NOMO-1 treated with dmso at 0.1 percent for 144 hours (cell line): Measurements from ENCODE around the gene GNAT3.

Experiments
- DNase-seq: peaks from one replicate; lab custom pipeline; 2025; ENCODE audit not compliant: unreplicated experiment; lab: John Stamatoyannopoulos, UW

The GNAT3 gene

GRCh38 chr7:80511964-80512363 lies at the start of gene GNAT3:
TSS of gene GNAT3 (minus strand) at chr7:80512064. CDS start at chr7:80511926, 138 bp downstream.
- no peak for DNase-seq

- no peak for DNase-seq
These were observed 46.3 kb upstream of the GNAT3 start for GRCh38 chr7:80558116-80558515.

- no peak for DNase-seq
These were observed 40.3 kb upstream of the GNAT3 start for GRCh38 chr7:80552031-80552694.

- DNase-seq = no peak
These were observed 38.1 kb upstream of the GNAT3 start for GRCh38 chr7:80550005-80550404.

GRCh38 chr7:80548840-80549530 lies 37.1 kb upstream of the GNAT3 start:
- DNase-seq = no peak

- DNase-seq = no peak
These were observed 30.5 kb upstream of the GNAT3 start for GRCh38 chr7:80542398-80542797.

- no peak for DNase-seq
These were observed 29.0 kb upstream of the GNAT3 start for GRCh38 chr7:80540836-80541235.

GRCh38 chr7:80537091-80537490 lies 25.2 kb upstream of the GNAT3 start:
- DNase-seq = no peak

- peak; percentile 74 for DNase-seq
These were observed 24.6 kb upstream of the GNAT3 start for GRCh38 chr7:80536426-80536825.

- no peak for DNase-seq
These were observed 21.4 kb upstream of the GNAT3 start for GRCh38 chr7:80533287-80533686.

- no peak for DNase-seq
These were observed 20.3 kb upstream of the GNAT3 start for GRCh38 chr7:80532153-80532552.

GRCh38 chr7:80530136-80530535 lies 18.3 kb upstream of the GNAT3 start:
- no peak for DNase-seq

GRCh38 chr7:80529362-80529761 lies 17.5 kb upstream of the GNAT3 start:
- DNase-seq = no peak

GRCh38 chr7:80528689-80529088 lies 16.8 kb upstream of the GNAT3 start:
- DNase-seq = no peak

GRCh38 chr7:80526472-80526871 lies 14.6 kb upstream of the GNAT3 start:
- DNase-seq = no peak

- no peak for DNase-seq
These were observed 12.8 kb upstream of the GNAT3 start for GRCh38 chr7:80524693-80525092.

- DNase-seq = no peak
These were observed 9.9 kb upstream of the GNAT3 start for GRCh38 chr7:80521809-80522208.

- DNase-seq = no peak
These were observed 8.3 kb upstream of the GNAT3 start for GRCh38 chr7:80520199-80520598.

GRCh38 chr7:80517282-80517747 lies 5.5 kb upstream of the GNAT3 start:
- DNase-seq = peak; percentile 52

GRCh38 chr7:80515298-80515697 lies 3.4 kb upstream of the GNAT3 start:
- DNase-seq = no peak

- DNase-seq = no peak
These were observed 1.8 kb downstream of the GNAT3 start for GRCh38 chr7:80510021-80510420.

- no peak for DNase-seq
These were observed 3.4 kb downstream of the GNAT3 start for GRCh38 chr7:80508440-80508839.
